Neutrophil (primary cell): ENCODE measurements around the gene CHRM4.

ENCODE experiments used
- H3K27ac ChIP-seq: fragments of 200-600 bp; sonication (generic); 2 replicates; pipeline ENCODE4 v1.5.1; 2016; ENCODE audit warnings: mild to moderate bottlenecking, moderate library complexity
- H3K27me3 ChIP-seq: fragments of 200-600 bp; sonication (generic); 2 replicates; pipeline ENCODE4 v1.6.0; 2016; ENCODE audit warnings: mild to moderate bottlenecking
- H3K36me3 ChIP-seq: fragments of 200-600 bp; sonication (generic); 2 replicates; pipeline ENCODE4 v1.5.1; 2017
- H3K4me1 ChIP-seq, 2 experiments: fragments of 200-600 bp in 1 of 2; sonication (generic) in 1 of 2; 1 replicate in 1 of 2; 2 replicates in 1 of 2; pipeline versions ENCODE4 v1.5.1 to v1.6.1; 2013 to 2016; ENCODE audit warnings: low read depth in 1 of 2, low read length in 1 of 2, mild to moderate bottlenecking in 1 of 2, moderate library complexity in 1 of 2; ENCODE audit not compliant: control insufficient read depth in 1 of 2, insufficient read depth in 1 of 2
- H3K4me3 ChIP-seq, 2 experiments: fragments of 200-600 bp in 1 of 2; sonication (generic) in 1 of 2; 1 replicate in 1 of 2; 2 replicates in 1 of 2; pipeline ENCODE4 v1.5.1; 2013 to 2016; ENCODE audit warnings: low read depth in 1 of 2, low read length in 1 of 2, mild to moderate bottlenecking in 1 of 2, moderate library complexity in 1 of 2
- H3K9me3 ChIP-seq: fragments of 200-600 bp; sonication (generic); 2 replicates; pipeline ENCODE4 v1.5.1; 2016
- TF ChIP-seq, protein P1 (sequence below): fragments of 200-600 bp; sonication (generic); IDR thresholded peaks from 2 replicates; pipeline ENCODE4 v1.5.1; 2016; ENCODE audit warnings: antibody characterized with exemption

CHRM4 gene

DNA sequence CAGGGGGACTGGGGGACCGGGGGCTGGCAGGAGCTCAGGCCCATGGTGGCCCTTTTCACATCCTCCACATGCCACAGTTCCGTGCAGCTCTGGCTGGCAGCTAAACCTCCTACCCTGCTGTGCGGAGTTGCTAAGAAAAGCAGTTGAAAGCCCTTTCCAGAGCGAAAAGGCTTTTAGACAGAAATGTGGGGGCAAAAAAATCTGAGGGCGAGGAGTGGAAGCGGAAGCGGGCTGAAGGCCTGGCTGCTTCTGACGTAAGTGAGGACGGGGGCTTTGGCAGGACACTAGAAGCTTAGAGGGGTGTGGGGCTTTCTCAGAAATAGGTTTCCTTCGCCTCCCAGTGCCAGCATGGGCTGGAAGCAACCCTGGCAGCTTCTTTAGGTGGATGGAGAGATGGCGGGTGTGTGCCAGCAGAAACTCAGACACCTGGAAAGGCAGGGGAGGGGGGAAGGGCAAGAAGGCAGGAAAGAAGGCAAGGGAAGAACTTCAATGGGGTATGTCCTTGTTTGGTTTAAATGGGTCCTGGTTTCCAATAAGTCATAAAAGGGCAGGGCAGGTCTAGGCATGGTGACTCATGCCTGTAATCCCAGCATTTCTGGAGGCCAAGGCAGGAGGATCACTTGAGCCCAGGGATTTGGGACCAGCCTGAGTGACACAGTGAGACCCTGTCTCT, 55.5 kb downstream of the CHRM4 start:
- Histone ChIP-seq H3K4me1 (peaks cover 90 to 97% of the 10 kb centered on the region in 2 experiments), H3K9me3 (no peaks in the 10 kb centered on the region), H3K27ac (peak overlapping the region; percentile 49), H3K36me3 (no peaks in the 10 kb centered on the region), H3K27me3 (peaks cover 32% of the 10 kb centered on the region), H3K4me3 (peak overlapping the region; percentile 13 to 40)
- TF ChIP-seq, protein P1, sequence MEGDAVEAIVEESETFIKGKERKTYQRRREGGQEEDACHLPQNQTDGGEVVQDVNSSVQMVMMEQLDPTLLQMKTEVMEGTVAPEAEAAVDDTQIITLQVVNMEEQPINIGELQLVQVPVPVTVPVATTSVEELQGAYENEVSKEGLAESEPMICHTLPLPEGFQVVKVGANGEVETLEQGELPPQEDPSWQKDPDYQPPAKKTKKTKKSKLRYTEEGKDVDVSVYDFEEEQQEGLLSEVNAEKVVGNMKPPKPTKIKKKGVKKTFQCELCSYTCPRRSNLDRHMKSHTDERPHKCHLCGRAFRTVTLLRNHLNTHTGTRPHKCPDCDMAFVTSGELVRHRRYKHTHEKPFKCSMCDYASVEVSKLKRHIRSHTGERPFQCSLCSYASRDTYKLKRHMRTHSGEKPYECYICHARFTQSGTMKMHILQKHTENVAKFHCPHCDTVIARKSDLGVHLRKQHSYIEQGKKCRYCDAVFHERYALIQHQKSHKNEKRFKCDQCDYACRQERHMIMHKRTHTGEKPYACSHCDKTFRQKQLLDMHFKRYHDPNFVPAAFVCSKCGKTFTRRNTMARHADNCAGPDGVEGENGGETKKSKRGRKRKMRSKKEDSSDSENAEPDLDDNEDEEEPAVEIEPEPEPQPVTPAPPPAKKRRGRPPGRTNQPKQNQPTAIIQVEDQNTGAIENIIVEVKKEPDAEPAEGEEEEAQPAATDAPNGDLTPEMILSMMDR: no peak

GRCh38 chr11:46335271-46335670, 56.3 kb downstream of the CHRM4 start:
- H3K4me3 ChIP-seq: no peak overlapping the region
- peaks cover 87 to 97% of the 10 kb centered on the region in 2 experiments for H3K4me1 ChIP-seq
- no peaks in the 10 kb centered on the region for H3K36me3 ChIP-seq
- H3K9me3 ChIP-seq: no peaks in the 10 kb centered on the region
- TF ChIP-seq, protein P1: no peak
- peaks cover 40% of the 10 kb centered on the region for H3K27me3 ChIP-seq
- H3K27ac ChIP-seq: no peak overlapping the region

GRCh38 chr11:46334211-46334610, 57.4 kb downstream of the CHRM4 start:
- H3K4me1 ChIP-seq: peaks cover 76 to 89% of the 10 kb centered on the region in 2 experiments
- TF ChIP-seq, protein P1: no peak
- no peak overlapping the region for H3K27ac ChIP-seq
- peak overlapping the region in 1 of 2 experiments; percentile 64 for H3K4me3 ChIP-seq
- no peaks in the 10 kb centered on the region for H3K9me3 ChIP-seq
- no peaks in the 10 kb centered on the region for H3K36me3 ChIP-seq
- H3K27me3 ChIP-seq: peaks cover 50% of the 10 kb centered on the region
